Raji (cell line): ENCODE data around the gene FAM241B.

Experiments used
- POLR2A ChIP-seq: IDR thresholded peaks from 2 replicates; pipeline ENCODE4 v1.6.1; 2011; ENCODE audit warnings: low read depth, low read length, control low read depth; ENCODE audit not compliant: insufficient read depth

Gene FAM241B

DNA sequence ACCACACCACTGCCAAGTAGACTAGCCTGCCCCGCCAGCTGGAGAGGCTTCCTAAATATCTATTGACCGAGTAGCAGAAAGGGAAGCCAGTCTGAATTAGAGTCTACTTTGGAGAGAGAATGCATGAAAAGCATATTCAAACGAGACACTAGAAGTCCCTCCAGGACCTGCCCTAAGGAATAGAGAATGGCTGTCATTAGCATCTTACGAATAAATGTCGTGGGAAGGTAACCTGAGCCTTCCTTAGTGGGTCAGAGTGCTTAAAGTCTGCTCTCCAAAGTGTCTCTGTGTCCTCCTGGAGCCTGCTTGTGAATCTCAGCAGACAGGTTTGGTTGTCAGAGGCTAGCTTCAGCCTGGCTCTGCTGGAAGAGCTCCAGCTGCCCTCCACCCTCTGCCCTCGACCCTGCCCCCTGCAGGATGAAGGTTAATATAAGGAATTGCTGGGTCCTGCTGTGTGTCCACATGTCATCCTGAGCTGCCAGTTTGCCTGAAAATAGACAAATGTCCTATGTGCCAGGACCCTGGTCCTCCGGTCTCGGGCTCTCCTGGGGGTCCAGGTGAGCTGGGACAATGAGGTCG is 33.4 kb downstream of the FAM241B start:
- TF ChIP-seq POLR2A = no peak

DNA sequence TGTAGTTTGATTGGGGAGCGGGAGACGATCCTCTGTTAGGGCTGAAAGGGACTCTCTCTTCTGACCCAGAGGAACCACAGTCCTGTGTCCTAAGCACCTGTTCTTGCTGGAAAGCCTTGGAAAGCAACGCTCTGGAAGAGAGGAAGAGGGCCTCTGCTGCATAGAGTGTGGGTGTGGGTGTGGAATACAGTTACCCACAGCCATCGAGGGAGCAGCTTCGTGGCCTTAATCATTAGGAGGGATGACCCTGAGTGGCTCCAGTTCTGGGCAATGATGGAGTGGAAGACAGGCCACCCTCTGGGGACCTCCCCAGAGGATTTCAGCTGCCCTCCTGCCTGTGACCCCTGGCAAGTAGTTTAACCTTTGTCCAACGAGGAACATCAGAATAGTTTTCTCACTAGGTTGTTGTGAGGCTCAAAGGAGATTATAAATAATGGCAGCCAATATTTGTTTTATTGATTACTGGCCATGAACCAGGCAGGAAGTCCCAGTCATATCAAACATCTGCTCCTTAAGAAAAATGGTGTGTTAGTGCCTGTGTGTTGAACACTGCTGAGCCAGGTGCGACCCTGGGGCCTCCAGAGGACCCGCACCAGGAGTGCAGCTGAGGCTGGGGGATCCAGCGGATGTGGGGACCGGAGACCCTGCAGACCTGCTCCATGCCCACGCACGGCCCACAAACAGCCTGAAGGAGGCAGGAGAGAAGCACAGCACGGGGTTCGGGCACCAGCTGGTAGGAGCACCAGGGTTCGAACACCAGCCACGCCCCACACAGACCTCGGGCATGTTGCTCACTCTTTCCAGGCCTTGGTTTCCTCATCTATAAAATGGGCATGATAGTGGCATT is 35.6 kb downstream of the FAM241B start:
- no peak for TF ChIP-seq POLR2A

DNA sequence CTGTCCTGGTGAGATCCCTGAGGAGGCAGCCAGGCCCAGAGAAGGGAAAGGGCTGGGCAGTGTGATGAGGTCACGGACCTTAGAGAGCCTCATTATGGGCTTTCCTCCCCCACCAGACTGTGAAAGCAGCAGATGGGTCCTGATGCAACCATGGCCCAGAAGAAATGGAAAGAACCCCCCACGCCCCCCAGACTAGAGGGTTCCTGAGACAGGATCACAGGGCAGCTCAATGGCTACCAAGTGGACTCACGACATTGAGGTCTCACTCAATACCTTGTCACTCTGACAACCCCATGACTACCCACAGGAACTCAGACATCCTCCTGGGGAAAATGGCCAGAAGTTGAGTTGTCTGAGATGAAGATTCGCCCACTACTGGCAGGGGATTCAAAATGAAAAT is 36.7 kb downstream of the FAM241B start:
- no peak for TF ChIP-seq POLR2A

DNA sequence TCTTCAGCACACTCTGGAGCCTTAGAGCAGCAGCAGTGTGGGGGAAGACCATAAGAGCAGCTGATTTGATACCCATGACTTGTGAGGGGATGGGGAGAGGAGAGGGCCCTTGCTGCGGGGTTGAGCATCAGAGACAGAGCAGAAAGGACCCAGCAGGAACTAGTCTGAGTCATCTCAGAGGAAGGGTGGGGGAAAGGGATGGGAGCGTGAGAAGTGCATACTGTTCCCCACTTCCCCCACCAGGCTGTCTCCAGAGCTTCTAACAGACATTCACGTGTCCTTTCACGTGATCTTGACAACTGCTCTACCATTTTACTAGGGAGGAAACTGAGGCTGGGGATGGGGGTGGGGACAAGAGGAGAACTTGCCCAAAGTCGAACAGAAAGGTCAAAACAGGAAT is 38.7 kb downstream of the FAM241B start:
- TF ChIP-seq POLR2A = no peak

DNA sequence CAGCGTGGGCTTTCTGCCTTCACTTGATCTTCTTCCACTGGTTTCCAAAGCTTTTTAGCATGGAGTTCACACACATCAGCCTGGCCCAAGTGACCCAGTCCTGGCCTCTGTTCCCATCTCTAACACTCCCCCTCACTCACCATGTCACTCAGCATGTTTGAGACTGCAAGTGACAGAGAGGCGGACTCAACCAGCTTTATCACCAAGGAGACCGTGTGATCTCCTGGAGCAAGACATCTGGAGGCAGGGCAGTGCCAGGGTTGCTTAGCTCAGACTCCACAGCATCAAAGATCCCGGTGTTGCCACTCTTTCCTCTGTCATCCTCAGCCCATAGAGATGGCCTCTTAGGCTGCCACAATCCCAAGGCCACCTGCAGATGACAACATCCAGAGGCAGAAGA is 39.4 kb downstream of the FAM241B start:
- no peak for TF ChIP-seq POLR2A

DNA sequence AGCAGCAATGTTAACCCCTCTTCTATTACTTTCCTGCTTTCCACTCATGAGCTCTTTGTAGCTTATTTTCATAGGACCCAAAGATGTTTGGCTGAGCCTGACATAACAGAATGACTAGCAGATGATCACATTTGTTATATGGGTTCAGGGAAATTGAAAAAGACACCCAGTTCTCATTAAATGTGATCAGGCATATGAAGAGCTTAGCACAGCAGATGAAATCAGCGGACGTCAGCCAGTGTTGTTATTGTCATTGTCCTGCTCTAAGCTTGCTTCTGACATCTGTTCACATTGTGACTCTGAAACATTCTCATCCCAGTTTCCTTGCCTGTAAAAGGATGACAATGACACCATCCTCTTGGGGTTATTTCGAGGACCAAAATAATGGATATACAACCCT is 43.5 kb downstream of the FAM241B start:
- TF ChIP-seq POLR2A = no peak

DNA sequence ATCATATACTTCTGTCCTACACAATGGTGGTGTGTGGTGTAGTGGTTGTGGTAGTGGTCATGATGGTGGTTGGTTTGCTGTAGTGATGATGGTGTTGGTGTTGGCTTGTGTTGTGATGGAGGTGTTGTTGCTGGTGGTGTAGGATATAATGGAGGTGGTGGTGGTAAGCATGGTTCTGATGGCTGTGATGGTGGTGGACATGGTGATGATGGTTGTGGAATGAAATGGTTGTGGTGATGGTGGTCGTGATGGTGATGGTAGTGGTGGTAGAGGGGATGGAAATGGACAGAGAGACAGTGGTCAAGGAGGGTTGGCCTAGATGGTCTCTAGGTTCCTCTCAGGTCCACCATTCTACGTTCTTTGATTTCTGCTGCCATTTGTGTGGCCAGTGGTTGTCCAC is 44.7 kb downstream of the FAM241B start:
- TF ChIP-seq POLR2A = no peak

DNA sequence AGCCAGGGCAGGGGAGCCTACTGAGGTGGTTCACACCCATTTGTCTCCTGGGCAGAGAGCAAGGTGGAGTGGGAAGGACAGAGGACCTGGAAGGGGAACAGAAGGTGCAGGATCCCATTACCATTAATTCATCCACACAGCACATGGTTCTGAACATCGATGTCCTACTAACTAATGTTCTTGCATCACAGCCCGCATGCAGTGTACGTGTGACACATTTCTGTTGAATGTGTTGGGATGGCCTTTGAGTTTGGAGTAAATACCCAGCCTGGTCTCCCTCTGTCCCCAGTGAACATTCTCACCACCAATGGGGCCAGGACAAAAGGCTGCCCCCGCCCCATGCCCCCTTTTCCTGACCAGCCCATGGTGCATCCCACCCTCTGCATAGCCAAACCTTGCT is 46.3 kb downstream of the FAM241B start:
- TF ChIP-seq POLR2A = no peak

DNA sequence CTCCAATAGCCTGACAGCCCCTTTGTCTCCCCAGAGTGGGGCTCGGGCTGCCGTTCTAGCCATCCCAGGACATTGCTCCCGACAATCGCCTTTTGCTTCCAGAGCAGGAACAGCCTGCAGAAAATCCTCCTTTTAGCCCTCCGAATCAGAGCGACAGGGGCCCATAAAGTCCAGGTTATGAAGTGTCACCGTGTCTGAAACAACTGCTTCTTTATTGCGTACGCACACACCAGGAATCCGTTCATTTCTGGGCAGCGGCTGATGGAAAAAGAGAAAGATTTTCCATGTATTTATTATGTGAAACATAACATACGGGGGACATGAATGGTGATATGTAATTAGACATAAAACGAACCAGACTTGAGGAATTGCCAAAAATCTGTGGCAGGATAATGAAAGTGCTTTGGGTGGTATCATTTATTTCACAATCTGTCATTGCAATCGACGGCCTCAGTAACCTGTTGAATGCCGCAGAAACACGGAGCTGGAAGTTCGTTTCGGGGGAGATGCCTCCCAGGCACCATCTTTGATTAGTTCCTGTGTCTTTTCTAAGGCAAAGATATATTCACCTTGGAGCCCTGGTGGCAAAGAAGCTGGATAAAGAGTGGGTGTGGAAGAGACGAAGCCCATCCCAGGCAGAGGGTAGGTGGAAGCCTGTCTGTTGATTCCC is 48.1 kb downstream of the FAM241B start:
- TF ChIP-seq POLR2A = no peak

DNA sequence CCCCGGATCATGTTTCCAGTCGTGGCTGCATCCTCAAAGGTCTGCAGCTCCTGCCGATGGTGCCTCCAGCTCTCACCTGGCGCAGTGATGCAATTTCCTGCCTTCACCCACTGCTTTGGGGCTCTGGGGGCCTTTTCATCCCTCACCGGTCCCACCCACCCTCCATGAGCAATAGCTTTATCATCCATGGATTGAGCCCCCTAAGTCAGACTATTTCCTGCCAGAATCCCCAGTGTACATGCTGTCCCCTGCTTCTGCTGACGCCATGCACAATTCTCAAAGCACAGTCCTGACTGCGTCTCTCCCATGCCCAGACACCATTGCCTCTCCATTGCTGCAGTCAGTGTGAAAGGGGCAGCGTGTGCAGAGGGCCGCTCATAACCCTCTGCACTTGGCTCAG is 49.7 kb downstream of the FAM241B start:
- TF ChIP-seq POLR2A = no peak

DNA sequence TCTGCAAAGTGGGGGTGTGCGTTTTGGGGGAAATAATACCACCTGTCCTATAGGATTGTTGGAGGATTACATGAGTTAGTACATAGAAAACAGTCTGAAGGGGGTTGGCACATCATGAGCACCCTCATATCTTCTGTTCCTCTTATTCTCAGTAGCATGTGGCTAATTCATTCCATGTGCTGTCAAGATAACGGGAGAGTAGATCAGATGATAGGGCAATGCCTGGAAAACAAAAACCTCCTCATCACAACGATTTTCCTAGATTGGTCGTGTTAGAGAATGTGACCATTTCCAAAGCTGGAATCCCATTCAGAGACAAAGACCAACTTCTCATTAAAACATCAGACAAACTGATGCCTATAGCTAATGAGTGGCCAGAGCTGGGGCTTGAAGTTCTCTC is 50.6 kb downstream of the FAM241B start:
- TF ChIP-seq POLR2A = no peak

DNA sequence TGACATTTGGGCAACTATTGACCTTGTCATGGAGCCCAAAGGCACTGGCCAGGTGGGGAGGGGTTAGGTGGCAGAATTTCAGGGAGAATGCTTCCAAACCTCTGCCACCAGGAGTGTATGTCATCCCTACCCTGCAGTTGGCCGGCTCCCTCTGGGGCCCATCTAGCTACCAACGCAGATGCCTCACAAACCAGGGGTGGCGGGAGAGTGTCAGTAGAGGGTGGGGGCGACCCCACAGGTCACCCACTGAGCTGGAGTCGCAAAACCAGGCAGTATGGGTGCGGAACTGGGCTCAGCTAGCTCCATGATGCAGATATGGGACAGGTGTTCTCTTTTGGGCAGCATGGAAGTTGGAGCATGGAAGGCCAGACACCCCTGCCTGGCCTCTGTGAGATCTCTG is 51.4 kb downstream of the FAM241B start:
- TF ChIP-seq POLR2A = no peak

DNA sequence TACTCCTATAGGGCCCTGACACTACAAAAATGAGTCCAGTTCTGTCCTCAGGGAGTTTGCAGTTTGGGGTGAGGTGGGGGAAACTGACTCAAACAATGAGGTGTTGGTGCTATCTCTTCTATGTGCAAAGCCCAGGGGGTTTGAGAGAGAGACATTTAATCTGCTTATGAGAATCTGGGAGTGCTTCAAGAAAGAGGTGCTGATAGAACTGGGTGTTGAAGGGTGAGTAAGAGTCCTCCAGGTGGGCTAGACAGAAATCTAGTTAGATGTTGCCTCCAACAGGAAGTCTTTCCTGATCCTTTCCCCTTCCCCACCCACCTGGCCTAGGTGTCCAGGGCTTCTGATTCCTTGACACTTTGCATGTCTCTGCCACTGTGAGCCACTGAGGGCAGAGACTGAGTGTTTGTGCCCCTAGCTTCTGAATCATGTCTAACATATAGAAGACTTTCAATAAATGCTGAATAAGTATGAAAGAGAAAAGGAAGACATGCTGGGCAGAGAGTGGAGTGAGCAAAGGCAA is 53.0 kb downstream of the FAM241B start:
- no peak for TF ChIP-seq POLR2A
